GM18519 (cell line): ENCODE data around the gene TRIM31.

Experiments
- ATAC-seq: cut with Tn5 transposase; IDR thresholded peaks from one replicate; pipeline ENCODE4 v1.9.1; 2021; ENCODE audit warnings: mild to moderate bottlenecking, moderate library complexity; ENCODE audit not compliant: unreplicated experiment, low FRiP score

The TRIM31 gene

DNA sequence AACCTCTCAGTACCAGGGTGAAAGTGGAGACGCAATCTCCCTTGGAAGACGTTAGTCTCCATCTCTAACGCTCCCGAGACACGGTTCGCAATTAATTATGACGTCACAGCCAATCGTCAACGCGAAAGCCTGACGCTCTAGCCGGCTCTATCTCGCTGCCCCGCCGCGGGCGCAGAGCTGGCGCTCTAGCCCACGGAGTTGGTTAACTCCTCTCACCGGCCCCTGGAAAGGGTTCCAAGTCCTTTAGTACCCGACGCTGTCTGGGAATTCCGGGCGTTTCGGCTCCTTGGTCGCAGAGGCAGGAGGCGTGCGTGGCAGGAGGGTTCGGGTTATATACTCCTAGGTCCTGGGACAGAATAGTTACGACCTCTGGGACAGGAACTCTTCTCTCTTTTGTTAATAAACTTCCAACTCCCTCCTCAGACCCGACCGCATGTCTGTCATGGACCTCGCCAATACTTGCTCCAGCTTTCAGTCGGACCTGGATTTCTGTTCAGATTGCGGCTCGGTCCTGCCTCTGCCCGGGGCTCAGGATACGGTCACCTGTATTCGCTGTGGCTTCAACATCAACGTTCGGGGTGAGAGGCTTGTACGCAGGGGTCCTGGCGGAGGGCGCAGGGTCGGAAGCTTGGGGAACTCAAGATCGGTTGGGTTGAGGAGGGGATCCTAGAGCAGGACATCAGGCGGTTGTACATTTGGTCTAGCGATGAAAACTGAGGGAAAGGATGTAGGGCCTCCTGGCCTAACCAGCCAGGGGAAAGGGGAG is 51.6 kb downstream of the TRIM31 start, which contains the start of gene POLR1H:
Gene POLR1H, plus strand, starts transcription at position 174 of the 766 bp plus-strand sequence. Its CDS starts 260 bp downstream, at position 434.
- peak; percentile 71 for ATAC-seq

GRCh38 chr6:30060606-30061091 is 52.2 kb downstream of the TRIM31 start:
- ATAC-seq, result peak; percentile 7

GRCh38 chr6:30055513-30055912 is 57.4 kb downstream of the TRIM31 start:
- no peak for ATAC-seq

GRCh38 chr6:30053682-30054081 is 59.2 kb downstream of the TRIM31 start:
- no peak for ATAC-seq
